ENCODE measurements around the gene EEPD1.

Gene EEPD1

GRCh38 chr7:36192053-36192824 lies 39.2 kb downstream of the EEPD1 start:
- no peak for DNase-seq

GRCh38 chr7:36192877-36193276 lies 39.8 kb downstream of the EEPD1 start:
- no peak for DNase-seq

GRCh38 chr7:36198854-36199266 lies 45.8 kb downstream of the EEPD1 start:
- DNase-seq, result no peak

GRCh38 chr7:36199329-36199728 lies 46.3 kb downstream of the EEPD1 start:
- DNase-seq, result no peak

GRCh38 chr7:36201122-36201723 lies 48.2 kb downstream of the EEPD1 start:
- no peak for DNase-seq

DNA sequence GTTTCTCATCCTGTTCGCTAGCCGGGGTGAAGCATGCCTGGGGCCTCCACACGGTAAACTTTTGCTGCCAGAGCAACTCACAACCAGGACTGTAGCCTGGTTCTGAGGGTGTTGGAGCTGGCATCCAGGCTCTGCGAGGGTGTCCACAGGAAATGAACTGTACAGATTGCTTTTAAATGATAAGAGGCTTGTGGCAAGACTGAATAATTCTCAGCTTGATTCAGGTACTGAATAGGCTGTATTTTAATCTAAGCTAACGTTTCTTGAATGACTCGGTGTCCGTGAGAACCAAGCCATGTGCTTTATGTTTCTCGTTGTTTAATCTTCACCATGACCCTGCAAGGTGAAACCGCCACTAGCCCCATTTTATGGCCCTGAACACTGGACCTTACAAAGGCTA lies 49.3 kb downstream of the EEPD1 start:
- no peak for DNase-seq

DNA sequence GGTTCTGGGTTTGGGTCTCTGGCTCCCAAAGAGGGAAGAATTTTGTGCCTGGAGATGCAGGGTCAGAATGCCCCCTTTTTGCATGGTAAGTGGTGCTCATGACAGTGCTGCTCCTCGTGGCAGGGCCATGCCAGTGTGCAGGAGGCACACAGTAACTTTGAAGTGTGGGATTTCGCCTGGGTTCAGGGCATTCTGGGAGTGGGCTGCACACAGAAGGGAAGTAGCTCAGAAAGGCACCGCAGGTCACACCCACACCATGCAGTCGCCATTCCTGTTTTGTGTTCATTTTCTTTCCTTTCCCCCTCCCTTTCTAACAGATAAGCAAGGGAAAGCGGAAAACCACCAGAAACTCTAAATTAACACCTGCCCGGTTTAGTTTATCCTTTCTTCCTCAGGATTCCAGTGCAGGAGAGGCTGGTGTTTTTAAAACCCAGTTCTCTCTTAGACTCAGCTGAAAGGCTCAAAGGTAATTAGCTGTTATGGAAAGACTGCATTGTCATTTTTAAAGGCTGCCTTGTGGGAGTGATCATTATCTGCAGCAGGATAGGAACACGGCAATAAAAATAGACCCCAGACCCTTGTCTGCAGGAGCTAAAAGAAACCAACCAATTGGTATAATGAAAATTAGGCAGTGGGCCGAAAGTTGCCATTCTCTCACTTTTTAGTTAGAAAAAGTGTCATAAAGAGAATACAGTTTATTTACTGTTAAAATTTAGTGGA lies 50.2 kb downstream of the EEPD1 start:
- DNase-seq, result no peak

GRCh38 chr7:36204044-36204663 lies 51.1 kb downstream of the EEPD1 start:
- no peak for DNase-seq

GRCh38 chr7:36204929-36205635 lies 52.0 kb downstream of the EEPD1 start:
- DNase-seq, result no peak

- DNase-seq, result no peak
Observed at GRCh38 chr7:36205803-36206202, 52.7 kb downstream of the EEPD1 start.

- no peak for DNase-seq
Observed at GRCh38 chr7:36207451-36208291, 54.6 kb downstream of the EEPD1 start.

DNA sequence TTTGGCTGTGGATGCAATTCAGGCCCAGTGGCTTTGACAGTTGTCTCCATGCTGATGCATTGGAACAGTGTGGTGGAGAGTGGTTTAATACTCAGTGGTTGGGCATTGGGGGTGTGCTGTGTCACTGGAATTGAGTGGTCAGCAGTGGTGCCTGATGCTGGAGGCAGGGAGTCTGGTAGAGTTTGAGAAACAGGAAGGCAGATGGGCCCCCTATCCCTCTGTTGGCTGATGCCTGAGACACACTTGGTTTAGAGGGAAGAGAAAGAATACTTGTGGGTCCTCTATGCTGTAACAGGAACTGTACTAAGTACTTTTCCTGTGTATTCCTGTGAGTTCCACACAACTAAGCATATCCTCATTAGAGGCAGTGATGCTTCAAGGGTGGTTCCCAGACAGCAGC lies 55.4 kb downstream of the EEPD1 start:
- DNase-seq, result no peak

- DNase-seq, result no peak
Observed at GRCh38 chr7:36208997-36209813, 56.2 kb downstream of the EEPD1 start.

GRCh38 chr7:36209814-36210183 lies 56.7 kb downstream of the EEPD1 start:
- no peak for DNase-seq

DNA sequence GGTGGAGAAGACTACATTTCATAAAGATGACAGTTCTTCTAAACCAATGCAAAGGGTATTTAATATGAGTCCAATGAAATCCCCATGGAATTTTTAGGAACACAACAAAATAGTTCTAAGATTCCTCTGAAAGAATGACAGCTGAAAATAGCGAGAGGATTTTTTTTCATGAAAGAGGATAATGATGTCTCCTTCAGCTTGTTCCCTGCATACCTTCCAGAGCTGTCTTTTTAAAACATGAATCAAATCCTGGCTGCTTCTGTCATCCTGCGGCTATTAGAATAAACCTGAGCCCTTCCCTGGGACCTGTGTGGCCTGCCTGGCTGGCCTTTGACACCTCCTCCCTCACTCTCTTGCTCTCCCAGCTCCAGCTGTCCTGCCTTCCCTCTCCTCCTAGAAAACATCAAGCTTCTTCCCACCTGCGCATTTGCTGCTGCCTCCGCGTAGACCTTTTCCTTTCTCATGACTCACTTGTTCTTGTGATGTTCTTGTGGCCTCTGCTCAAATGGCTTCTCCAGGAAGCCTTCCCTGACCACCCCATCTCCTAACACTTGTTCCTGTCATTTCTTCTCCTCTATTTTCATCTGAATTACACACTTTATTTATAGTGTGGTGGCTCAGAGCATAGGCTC lies 57.4 kb downstream of the EEPD1 start:
- no peak for DNase-seq

GRCh38 chr7:36214608-36215456 lies 61.8 kb downstream of the EEPD1 start:
- DNase-seq, result no peak

DNA sequence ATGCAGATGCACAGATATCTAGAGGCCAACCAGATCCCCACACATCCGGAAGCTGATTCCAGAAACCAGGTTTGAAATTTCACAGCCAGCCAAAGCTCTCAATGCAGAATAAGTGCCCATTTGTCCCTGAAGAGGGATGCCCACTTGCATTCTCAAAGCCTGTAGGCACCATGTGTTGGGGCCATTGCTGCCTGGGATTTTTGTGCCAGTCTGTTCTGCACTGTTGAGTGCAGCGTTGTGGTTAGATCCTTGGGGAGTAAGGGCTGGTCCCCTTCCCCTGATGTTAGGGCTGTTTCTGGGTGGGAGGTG lies 62.4 kb downstream of the EEPD1 start:
- DNase-seq, result no peak

DNA sequence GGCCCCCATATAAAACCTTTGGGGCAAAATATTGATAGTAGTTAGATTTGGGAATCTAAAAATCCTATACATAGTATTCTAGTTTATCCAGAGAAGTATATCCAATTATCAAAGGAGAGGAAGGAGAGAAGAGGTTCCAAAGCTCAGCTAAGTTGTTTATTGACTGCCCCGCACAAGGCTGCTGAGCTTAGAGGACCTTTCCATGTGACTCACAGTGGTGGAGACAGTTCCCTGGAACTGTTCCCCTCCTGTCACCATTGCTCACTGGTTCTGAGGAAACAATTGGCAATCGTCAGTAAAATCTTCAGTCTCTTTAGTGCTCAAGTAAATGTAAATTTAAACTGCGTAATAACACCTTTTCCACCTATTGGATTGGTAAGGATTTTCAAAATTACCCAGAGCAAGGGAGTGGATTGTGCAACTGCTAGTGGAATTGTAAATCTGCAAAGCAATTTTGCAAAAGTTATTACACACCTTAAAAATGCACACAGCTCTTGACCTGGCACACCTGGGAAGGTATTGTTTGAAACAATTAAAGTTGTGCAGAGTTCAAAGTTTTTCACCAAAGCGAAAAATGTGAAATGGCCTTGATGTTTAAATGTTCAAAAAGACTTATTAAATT lies 63.1 kb downstream of the EEPD1 start:
- no peak for DNase-seq

DNA sequence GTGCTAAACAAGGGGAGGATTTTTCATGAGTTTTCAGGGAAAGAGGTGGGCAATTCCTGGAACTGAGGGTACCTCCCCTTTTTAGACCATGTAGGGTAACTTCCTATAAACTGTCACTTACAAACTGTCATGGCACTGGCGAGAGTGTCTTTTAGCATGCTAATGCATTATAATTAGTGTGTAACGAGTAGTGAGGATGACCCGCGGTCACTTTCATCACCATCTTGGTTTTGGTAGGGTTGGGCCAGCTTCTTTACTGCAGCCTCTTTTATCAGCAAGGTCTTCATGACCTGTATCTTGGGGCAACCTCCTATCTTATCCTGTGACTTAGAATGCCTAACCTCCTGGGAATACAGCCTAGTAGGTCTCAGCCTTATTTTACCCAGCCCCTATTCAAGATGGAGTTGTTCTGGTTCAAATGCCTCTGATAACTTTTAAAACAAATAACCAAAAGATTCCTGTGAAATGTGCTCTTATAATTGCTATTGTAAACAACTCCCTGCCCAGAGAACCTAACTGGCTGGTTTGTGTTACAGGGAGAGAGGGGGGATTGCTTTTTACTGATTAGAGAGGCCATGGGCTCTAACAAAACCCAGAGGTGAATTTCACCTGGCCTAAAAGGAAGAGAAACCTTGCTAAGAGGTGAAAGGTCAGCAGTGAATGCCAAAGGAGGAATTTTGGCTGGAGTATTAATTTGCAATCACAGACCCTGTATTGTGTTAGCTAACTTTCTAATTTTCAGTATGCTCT lies 64.3 kb downstream of the EEPD1 start:
- DNase-seq, result no peak
